HG02610 (cell line): ENCODE results near the gene ARL14.

Experiments used
- ATAC-seq: cut with Tn5 transposase; IDR thresholded peaks from one replicate; pipeline ENCODE4 v1.9.1; 2021; ENCODE audit warnings: mild to moderate bottlenecking, moderate library complexity; ENCODE audit not compliant: unreplicated experiment

ARL14 gene

GRCh38 chr3:160719710-160720109, 42.8 kb downstream of the ARL14 start:
- ATAC-seq, result no peak

GRCh38 chr3:160720123-160720746, 43.3 kb downstream of the ARL14 start:
- ATAC-seq, result no peak

- no peak for ATAC-seq
Observed at GRCh38 chr3:160722331-160722730, 45.4 kb downstream of the ARL14 start.

- no peak for ATAC-seq
Observed at GRCh38 chr3:160725338-160725737, 48.4 kb downstream of the ARL14 start.
